Measurements from ENCODE around the gene ESD. TPM values are rescaled to one million over a fixed set of nuclear protein-coding genes. Genes with fewer than 3 reads are reported as not detected.
"Not testable (repeated sequence)": the region's sequence is repeated elsewhere in the genome, so short reads cannot be mapped to it uniquely, and the experiment has no call there.

ESD gene
- total RNA-seq, 1 donor from 2014 or later, result 88.4 TPM

DNA sequence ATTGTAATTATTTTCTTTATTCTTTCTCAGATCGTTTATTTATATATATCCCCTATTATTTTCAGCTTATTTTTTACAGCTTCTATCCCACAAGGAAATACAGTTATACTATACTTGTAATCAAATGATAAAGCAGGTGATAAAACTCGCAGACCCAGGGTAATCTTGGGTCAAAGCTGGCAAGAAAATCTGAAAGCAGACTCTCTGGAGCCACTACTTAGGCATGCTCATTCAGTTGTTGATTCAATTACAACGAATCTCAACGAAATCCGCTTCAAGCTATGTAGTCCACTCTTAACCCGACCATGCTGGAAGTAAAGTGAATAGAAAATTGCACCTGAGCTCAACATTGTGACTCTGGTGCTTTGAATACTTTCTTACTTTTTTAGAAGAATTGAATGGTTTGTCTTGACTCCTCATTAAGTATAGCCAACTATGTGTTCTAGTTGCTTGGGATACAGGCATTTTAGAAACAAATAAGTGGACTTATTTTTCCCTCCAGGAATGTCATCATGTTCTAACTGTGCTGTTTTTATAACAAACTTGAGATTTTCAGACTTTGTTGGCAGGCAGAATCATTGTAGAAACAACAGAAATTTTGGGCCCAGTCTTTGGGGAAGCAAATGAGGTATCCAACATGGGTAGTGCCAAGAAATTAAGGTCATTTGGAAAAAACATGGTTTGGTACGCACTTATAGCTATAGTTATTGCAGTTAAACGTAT lies 21.4 kb downstream of the ESD start:
- ATAC-seq (no peak), DNase-seq (no peak)
- Histone ChIP-seq H3K4me3 (no peak overlapping the region), H3K4me1 (no peaks in the 10 kb centered on the region), H3K9me3 (no peaks in the 10 kb centered on the region), H3K27ac (no peak overlapping the region), H3K36me3 (peaks cover 95% of the 10 kb centered on the region), H3K27me3 (no peaks in the 10 kb centered on the region)
- intact Hi-C loops (cut with DNase I), result no loop called here
- TF ChIP-seq, protein P1, sequence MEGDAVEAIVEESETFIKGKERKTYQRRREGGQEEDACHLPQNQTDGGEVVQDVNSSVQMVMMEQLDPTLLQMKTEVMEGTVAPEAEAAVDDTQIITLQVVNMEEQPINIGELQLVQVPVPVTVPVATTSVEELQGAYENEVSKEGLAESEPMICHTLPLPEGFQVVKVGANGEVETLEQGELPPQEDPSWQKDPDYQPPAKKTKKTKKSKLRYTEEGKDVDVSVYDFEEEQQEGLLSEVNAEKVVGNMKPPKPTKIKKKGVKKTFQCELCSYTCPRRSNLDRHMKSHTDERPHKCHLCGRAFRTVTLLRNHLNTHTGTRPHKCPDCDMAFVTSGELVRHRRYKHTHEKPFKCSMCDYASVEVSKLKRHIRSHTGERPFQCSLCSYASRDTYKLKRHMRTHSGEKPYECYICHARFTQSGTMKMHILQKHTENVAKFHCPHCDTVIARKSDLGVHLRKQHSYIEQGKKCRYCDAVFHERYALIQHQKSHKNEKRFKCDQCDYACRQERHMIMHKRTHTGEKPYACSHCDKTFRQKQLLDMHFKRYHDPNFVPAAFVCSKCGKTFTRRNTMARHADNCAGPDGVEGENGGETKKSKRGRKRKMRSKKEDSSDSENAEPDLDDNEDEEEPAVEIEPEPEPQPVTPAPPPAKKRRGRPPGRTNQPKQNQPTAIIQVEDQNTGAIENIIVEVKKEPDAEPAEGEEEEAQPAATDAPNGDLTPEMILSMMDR (IDR thresholded peaks at IDR 0.05), result no peak

- Histone ChIP-seq H3K27ac (no peak overlapping the region), H3K4me3 (no peak overlapping the region), H3K36me3 (peaks cover 83% of the 10 kb centered on the region), H3K27me3 (no peaks in the 10 kb centered on the region), H3K4me1 (no peaks in the 10 kb centered on the region), H3K9me3 (no peaks in the 10 kb centered on the region)
- intact Hi-C loops (cut with DNase I), result no loop called here
- DNase-seq, result no peak
- ATAC-seq, result no peak
- TF ChIP-seq, protein P1 (IDR thresholded peaks at IDR 0.05), result no peak
These were observed 23.4 kb downstream of the ESD start for GRCh38 chr13:46773541-46773940.

GRCh38 chr13:46771693-46772092 lies 25.3 kb downstream of the ESD start:
- H3K9me3 ChIP-seq, result no peaks in the 10 kb centered on the region
- intact Hi-C loops (cut with DNase I), result no loop called here

GRCh38 chr13:46769925-46770324 lies 27.0 kb downstream of the ESD start:
- not testable (repeated sequence) for H3K27me3 ChIP-seq, ATAC-seq

More at GRCh38 chr13:46771693-46772092, 25.3 kb downstream of the ESD start:
- ATAC-seq (no peak), DNase-seq (no peak)
- H3K4me3 ChIP-seq, result no peak overlapping the region
- no peak overlapping the region for H3K27ac ChIP-seq
- TF ChIP-seq, protein P1 (IDR thresholded peaks at IDR 0.05), result no peak
- H3K36me3 ChIP-seq, result peaks cover 65% of the 10 kb centered on the region
- H3K4me1 ChIP-seq, result no peaks in the 10 kb centered on the region
- no peaks in the 10 kb centered on the region for H3K27me3 ChIP-seq

DNA sequence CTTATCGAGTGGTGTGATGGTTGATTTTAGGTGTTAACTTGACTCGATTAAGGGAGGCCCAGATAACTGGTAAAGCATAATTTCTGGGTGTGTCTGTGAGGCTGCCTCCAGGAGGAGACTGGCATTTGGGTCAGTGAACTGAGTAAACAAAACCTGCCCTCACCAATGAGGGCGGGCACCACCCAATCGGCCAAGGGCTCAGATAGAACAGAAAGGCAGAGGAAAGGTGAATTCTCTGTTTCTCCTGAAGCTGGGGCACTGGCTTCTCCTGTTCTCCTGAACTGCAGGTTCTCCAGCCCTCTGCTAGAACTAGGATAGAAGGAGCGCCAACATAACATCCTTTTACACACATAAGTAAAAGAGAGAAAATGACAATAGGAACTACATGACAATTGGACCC lies 35.1 kb downstream of the ESD start:
- intact Hi-C loops (cut with DNase I), result no loop called here
- H3K36me3 ChIP-seq, result no peaks in the 10 kb centered on the region
- no peaks in the 10 kb centered on the region for H3K27me3 ChIP-seq
- TF ChIP-seq, protein P1 (IDR thresholded peaks at IDR 0.05), result no peak
- no peak overlapping the region for H3K27ac ChIP-seq
- no peak for DNase-seq
- H3K4me1 ChIP-seq, result peaks cover 8% of the 10 kb centered on the region
- H3K4me3 ChIP-seq, result no peak overlapping the region
- ATAC-seq, result no peak
- no peaks in the 10 kb centered on the region for H3K9me3 ChIP-seq

More at GRCh38 chr13:46769925-46770324, 27.0 kb downstream of the ESD start:
- DNase-seq; H3K27ac ChIP-seq; intact Hi-C loops (cut with DNase I); H3K4me1 ChIP-seq; H3K9me3 ChIP-seq; H3K4me3 ChIP-seq: not testable (repeated sequence)
- H3K36me3 ChIP-seq, result peaks cover 47% of the 10 kb centered on the region

DNA sequence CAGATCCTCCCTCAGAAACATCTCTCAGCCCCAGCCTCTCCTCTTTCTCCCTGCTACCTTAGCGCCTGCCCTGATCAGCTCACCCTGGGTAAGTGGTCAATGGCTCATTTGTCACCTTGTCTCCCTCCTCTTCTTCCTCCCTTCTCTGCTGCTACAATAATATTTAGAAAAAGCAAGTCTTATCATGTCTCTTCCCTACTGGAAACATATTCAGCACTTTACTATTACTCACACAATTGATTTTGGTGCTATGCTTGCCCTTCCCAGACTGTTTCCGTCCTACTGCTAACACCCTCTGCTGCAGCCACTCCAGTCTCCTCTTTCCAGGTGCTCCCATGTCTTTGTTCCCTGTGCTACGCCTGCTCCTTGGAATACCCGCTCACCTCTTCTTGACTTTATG lies 35.8 kb downstream of the ESD start:
- H3K4me1 ChIP-seq, result peaks cover 8% of the 10 kb centered on the region
- TF ChIP-seq, protein P1 (IDR thresholded peaks at IDR 0.05), result no peak
- intact Hi-C loops (cut with DNase I), result no loop called here

More for the DNA sequence above, 35.8 kb downstream of the ESD start:
- Histone ChIP-seq H3K9me3 (no peaks in the 10 kb centered on the region), H3K36me3 (no peaks in the 10 kb centered on the region), H3K27me3 (no peaks in the 10 kb centered on the region), H3K4me3 (no peak overlapping the region), H3K27ac (no peak overlapping the region)
- DNase-seq (no peak), ATAC-seq (no peak)

Data from upper lobe of right lung (tissue), 1 donor.